ENCODE measurements around the gene AK8. TPM values are rescaled to one million over a fixed set of nuclear protein-coding genes. Genes with fewer than 3 reads are reported as not detected.

Gene AK8
- total RNA-seq, 2 experiments from 2014 or later, result 0.27 TPM; not detected in 1

GRCh38 chr9:132717326-132717945 is 160.6 kb downstream of the AK8 start:
- ChIA-PET CTCF (ENCODE audit: unreplicated experiment) (no interaction called here), POLR2A (no interaction called here)
- intact Hi-C loops (cut with micrococcal nuclease; ENCODE audit: unreplicated experiment), result no loop called here
- Histone ChIP-seq H3K79me2 (ENCODE audit: insufficient read depth, low read depth, low read length) (no peaks in the 10 kb centered on the region), H3K27ac (ENCODE audit: low read depth, low read length, poor library complexity, severe bottlenecking) (no peak overlapping the region), H3K4me3 (ENCODE audit: low read depth, low read length, poor library complexity, severe bottlenecking) (no peak overlapping the region), H3K4me2 (ENCODE audit: low read length) (no peak overlapping the region), H4K20me1 (ENCODE audit: insufficient read depth, low read length) (no peaks in the 10 kb centered on the region), H3K9me2 (ENCODE audit: insufficient read depth, low read length) (no peaks in the 10 kb centered on the region), H2AFZ (ENCODE audit: low read length) (no peak overlapping the region), H3K36me3 (ENCODE audit: insufficient read depth, low read length) (no peaks in the 10 kb centered on the region), H3K9me3 (ENCODE audit: low read length) (no peaks in the 10 kb centered on the region), H3K4me1 (ENCODE audit: insufficient read depth, low read length, poor library complexity, severe bottlenecking) (no peaks in the 10 kb centered on the region)
- TF ChIP-seq, protein P1, sequence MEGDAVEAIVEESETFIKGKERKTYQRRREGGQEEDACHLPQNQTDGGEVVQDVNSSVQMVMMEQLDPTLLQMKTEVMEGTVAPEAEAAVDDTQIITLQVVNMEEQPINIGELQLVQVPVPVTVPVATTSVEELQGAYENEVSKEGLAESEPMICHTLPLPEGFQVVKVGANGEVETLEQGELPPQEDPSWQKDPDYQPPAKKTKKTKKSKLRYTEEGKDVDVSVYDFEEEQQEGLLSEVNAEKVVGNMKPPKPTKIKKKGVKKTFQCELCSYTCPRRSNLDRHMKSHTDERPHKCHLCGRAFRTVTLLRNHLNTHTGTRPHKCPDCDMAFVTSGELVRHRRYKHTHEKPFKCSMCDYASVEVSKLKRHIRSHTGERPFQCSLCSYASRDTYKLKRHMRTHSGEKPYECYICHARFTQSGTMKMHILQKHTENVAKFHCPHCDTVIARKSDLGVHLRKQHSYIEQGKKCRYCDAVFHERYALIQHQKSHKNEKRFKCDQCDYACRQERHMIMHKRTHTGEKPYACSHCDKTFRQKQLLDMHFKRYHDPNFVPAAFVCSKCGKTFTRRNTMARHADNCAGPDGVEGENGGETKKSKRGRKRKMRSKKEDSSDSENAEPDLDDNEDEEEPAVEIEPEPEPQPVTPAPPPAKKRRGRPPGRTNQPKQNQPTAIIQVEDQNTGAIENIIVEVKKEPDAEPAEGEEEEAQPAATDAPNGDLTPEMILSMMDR (conservative IDR thresholded peaks at IDR 0.05; ENCODE audit: low read length), result no peak
- TF ChIP-seq EZH2phosphoT487 (IDR thresholded peaks at IDR 0.05; ENCODE audit: borderline replicate concordance, low read depth, low read length), result no peak
- BruUV-seq (replicated peaks), result no TSS peak
- no peak for DNase-seq (ENCODE audit: low spot score)

- H3K9me2 ChIP-seq (ENCODE audit: insufficient read depth, low read length), result no peaks in the 10 kb centered on the region
- no peak overlapping the region for H3K4me2 ChIP-seq (ENCODE audit: low read length)
- ChIA-PET CTCF (ENCODE audit: unreplicated experiment) (no interaction called here), POLR2A (no interaction called here)
- H3K4me1 ChIP-seq (ENCODE audit: insufficient read depth, low read length, poor library complexity, severe bottlenecking), result no peaks in the 10 kb centered on the region
- DNase-seq (ENCODE audit: low spot score), result no peak
- intact Hi-C loops (cut with micrococcal nuclease; ENCODE audit: unreplicated experiment), result no loop called here
- TF ChIP-seq EZH2phosphoT487 (IDR thresholded peaks at IDR 0.05; ENCODE audit: borderline replicate concordance, low read depth, low read length), result no peak
- TF ChIP-seq, protein P1 (conservative IDR thresholded peaks at IDR 0.05; ENCODE audit: low read length), result no peak
- H3K9me3 ChIP-seq (ENCODE audit: low read length), result no peaks in the 10 kb centered on the region
- no TSS peak for BruUV-seq (replicated peaks)
- no peaks in the 10 kb centered on the region for H3K79me2 ChIP-seq (ENCODE audit: insufficient read depth, low read depth, low read length)
- H3K4me3 ChIP-seq (ENCODE audit: low read depth, low read length, poor library complexity, severe bottlenecking), result no peak overlapping the region
- no peaks in the 10 kb centered on the region for H3K36me3 ChIP-seq (ENCODE audit: insufficient read depth, low read length)
- H3K27ac ChIP-seq (ENCODE audit: low read depth, low read length, poor library complexity, severe bottlenecking), result no peak overlapping the region
- H2AFZ ChIP-seq (ENCODE audit: low read length), result no peak overlapping the region
- H4K20me1 ChIP-seq (ENCODE audit: insufficient read depth, low read length), result no peaks in the 10 kb centered on the region
Measured at GRCh38 chr9:132716007-132716406, 162.1 kb downstream of the AK8 start.

- CTCF ChIA-PET (ENCODE audit: unreplicated experiment), result no interaction called here
- H3K36me3 ChIP-seq (ENCODE audit: insufficient read depth, low read length), result no peaks in the 10 kb centered on the region
- DNase-seq (ENCODE audit: low spot score), result no peak
Measured at GRCh38 chr9:132712753-132713152, 165.3 kb downstream of the AK8 start.

More at GRCh38 chr9:132712753-132713152, 165.3 kb downstream of the AK8 start:
- no peaks in the 10 kb centered on the region for H3K4me1 ChIP-seq (ENCODE audit: insufficient read depth, low read length, poor library complexity, severe bottlenecking)
- no peak for TF ChIP-seq EZH2phosphoT487 (IDR thresholded peaks at IDR 0.05; ENCODE audit: borderline replicate concordance, low read depth, low read length)
- TF ChIP-seq, protein P1 (conservative IDR thresholded peaks at IDR 0.05; ENCODE audit: low read length), result no peak
- POLR2A ChIA-PET, result no interaction called here
- H4K20me1 ChIP-seq (ENCODE audit: insufficient read depth, low read length), result no peaks in the 10 kb centered on the region
- H3K27ac ChIP-seq (ENCODE audit: low read depth, low read length, poor library complexity, severe bottlenecking), result no peak overlapping the region
- no peaks in the 10 kb centered on the region for H3K79me2 ChIP-seq (ENCODE audit: insufficient read depth, low read depth, low read length)
- BruUV-seq (replicated peaks), result no TSS peak
- H3K4me3 ChIP-seq (ENCODE audit: low read depth, low read length, poor library complexity, severe bottlenecking), result no peak overlapping the region
- H3K4me2 ChIP-seq (ENCODE audit: low read length), result no peak overlapping the region
- no peak overlapping the region for H2AFZ ChIP-seq (ENCODE audit: low read length)
- H3K9me3 ChIP-seq (ENCODE audit: low read length), result no peaks in the 10 kb centered on the region
- intact Hi-C loops (cut with micrococcal nuclease; ENCODE audit: unreplicated experiment), result no loop called here
- H3K9me2 ChIP-seq (ENCODE audit: insufficient read depth, low read length), result no peaks in the 10 kb centered on the region

Measured in OCI-LY7 (cell line).